Common myeloid progenitor, CD34-positive (primary cell): ENCODE data around the gene DCTPP1. TPM values are rescaled to one million over a fixed set of nuclear protein-coding genes. Genes with fewer than 3 reads are reported as not detected.
"Not testable (repeated sequence)": the region's sequence is repeated elsewhere in the genome, so short reads cannot be mapped to it uniquely, and the experiment has no call there.

ENCODE experiments used
- CTCF ChIA-PET: fragments of 350-600 bp; sonication (Branson Sonifier 250); formaldehyde crosslinking; loops from one replicate; lab custom pipeline; 2021; ENCODE audit warnings: antibody characterized with exemption; lab: Charles Lee
- POLR2A ChIA-PET: fragments of 350-600 bp; sonication (Branson Sonifier 250); formaldehyde crosslinking; loops from one replicate; lab custom pipeline; 2021; ENCODE audit warnings: antibody characterized with exemption; lab: Charles Lee
- DNase-seq, 3 donors: peaks; one replicate each; pipeline versions ENCODE4 v3.0.0 to v3.0.0-alpha.2; 2013
- H3K27ac ChIP-seq, 2 experiments: 1 replicate in 1 of 2; 2 replicates in 1 of 2; pipeline ENCODE4 v1.7.0; 2013; ENCODE audit warnings: inconsistent platforms in 2 of 2, low read length in 2 of 2, mild to moderate bottlenecking in 2 of 2, low read depth in 1 of 2, moderate library complexity in 1 of 2; ENCODE audit not compliant: severe bottlenecking in 2 of 2, insufficient read depth in 1 of 2, poor library complexity in 1 of 2
- H3K27me3 ChIP-seq, 5 experiments: replicated peaks in 2 of 5; 1 replicate in 3 of 5; 2 replicates in 2 of 5; pipeline versions ENCODE4 v1.6.1 to v1.7.0; 2013; ENCODE audit warnings: low read length in 4 of 5, mild to moderate bottlenecking in 2 of 5, moderate library complexity in 2 of 5, inconsistent platforms in 1 of 5; ENCODE audit not compliant: insufficient read depth in 5 of 5, control insufficient read depth in 4 of 5
- H3K36me3 ChIP-seq, 4 experiments: 1 replicate in 2 of 4; 2 replicates in 2 of 4; pipeline versions ENCODE4 v1.6.1 to v1.7.0; 2013; ENCODE audit warnings: low read length in 3 of 4, control low read depth in 1 of 4, mild to moderate bottlenecking in 1 of 4; ENCODE audit not compliant: control insufficient read depth in 4 of 4, insufficient read depth in 4 of 4
- H3K4me1 ChIP-seq, 4 experiments: 1 replicate in 3 of 4; 2 replicates in 1 of 4; pipeline versions ENCODE4 v1.6.1 to v1.7.1; 2013; ENCODE audit warnings: low read length in 3 of 4, mild to moderate bottlenecking in 3 of 4, control low read depth in 1 of 4, inconsistent platforms in 1 of 4, moderate library complexity in 1 of 4; ENCODE audit not compliant: control insufficient read depth in 4 of 4, insufficient read depth in 4 of 4; ENCODE audit errors: control extremely low read depth in 1 of 4
- H3K4me3 ChIP-seq, 7 experiments: 1 replicate in 4 of 7; 2 replicates in 3 of 7; pipeline versions ENCODE4 v1.5.1 to v1.7.0; 2013; ENCODE audit warnings: mild to moderate bottlenecking in 7 of 7, low read length in 6 of 7, moderate library complexity in 6 of 7, inconsistent platforms in 2 of 7, low read depth in 2 of 7, control low read depth in 1 of 7; ENCODE audit not compliant: insufficient read depth in 4 of 7, control insufficient read depth in 1 of 7; ENCODE audit errors: extremely low read depth in 1 of 7
- H3K9me3 ChIP-seq, 5 experiments: 1 replicate in 4 of 5; 2 replicates in 1 of 5; pipeline versions ENCODE4 v1.6.1 to v1.7.1; 2013; ENCODE audit warnings: low read length in 4 of 5, mild to moderate bottlenecking in 2 of 5, inconsistent platforms in 1 of 5, low read depth in 1 of 5, moderate library complexity in 1 of 5; ENCODE audit not compliant: control insufficient read depth in 4 of 5, insufficient read depth in 2 of 5; ENCODE audit errors: control extremely low read depth in 1 of 5
- WGBS: methylation state at CpG from one replicate; pipeline ENCODE4 v1.1.5; 2013; ENCODE audit not compliant: insufficient coverage; 5-methylcytosine and 5-hydroxymethylcytosine counted together
- polyA plus RNA-seq: library from polyadenylated mRNA; unstranded; fragments of 120-200 nt; gene quantifications from one replicate; pipeline ENCODE4 v1.2.1, GENCODE V29; 2013

The DCTPP1 gene
- polyA plus RNA-seq = 45.9 TPM

- Histone ChIP-seq H3K36me3 (peaks cover 5 to 23% (median 11%) of the 10 kb centered on the region in 4 experiments), H3K27ac (peak within 1 kb of the TSS; percentile 46 to 76), H3K9me3 (no peaks in the 10 kb centered on the region), H3K27me3 (no peaks in the 10 kb centered on the region), H3K4me1 (peaks cover 3 to 21% (median 16%) of the 10 kb centered on the region in 4 experiments), H3K4me3 (peak within 1 kb of the TSS; percentile 36 to 89 (median 82))
- WGBS = 0% methylated on average over 34 of the region's 49 CpGs
- DNase-seq = peak; percentile 100
- ChIA-PET POLR2A (interaction anchor here (1.7 kb wide), 1 partner anchor 11 kb away, joined by 9 read pairs; no protein-coding TSS in a partner anchor), CTCF (interaction anchor here (0.7 to 2.3 kb wide), 26 partner anchors 9 to 220 kb away, joined by 3 to 15 read pairs (median 4); partner anchors contain the start of genes SEPHS2 and ZNF747)
Observed at GRCh38 chr16:30429678-30430427, at the start of gene DCTPP1. DCTPP1 (minus strand) TSS chr16:30430030; CDS start chr16:30429980, 50 bp downstream.

DNA sequence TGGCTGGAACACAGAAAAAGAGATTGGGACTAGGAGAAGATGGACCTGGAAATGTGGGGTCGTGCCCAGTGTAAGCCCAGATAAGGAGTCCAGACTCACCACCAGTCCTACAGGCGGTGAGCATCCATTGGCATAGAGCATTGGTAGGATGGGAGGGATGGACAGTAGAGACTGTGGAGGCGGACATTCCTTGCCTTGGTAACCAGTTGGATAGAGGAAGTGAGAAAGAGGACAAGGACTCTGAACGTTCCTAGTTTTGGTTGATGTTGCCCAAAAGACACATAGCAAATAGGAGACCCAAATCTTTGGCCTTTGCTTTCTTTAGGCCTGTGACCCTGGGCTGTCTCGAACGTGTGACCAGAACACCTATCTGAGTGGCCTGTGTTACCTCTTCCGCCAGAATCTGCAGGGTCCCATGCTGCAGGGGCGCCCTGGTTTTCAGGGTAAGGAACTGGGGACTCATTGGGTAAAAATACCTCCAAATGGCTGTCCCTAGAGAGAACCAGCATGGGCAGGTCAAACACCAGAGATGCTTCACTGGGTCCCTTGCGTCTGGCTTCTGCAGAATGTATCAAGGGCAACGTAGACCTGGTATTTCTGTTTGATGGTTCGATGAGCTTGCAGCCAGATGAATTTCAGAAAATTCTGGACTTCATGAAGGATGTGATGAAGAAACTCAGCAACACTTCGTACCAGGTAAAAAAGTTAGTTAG is 49.1 kb upstream of the DCTPP1 start:
- POLR2A ChIA-PET = no interaction called here
- no peak overlapping the region for H3K4me3 ChIP-seq
- no peaks in the 10 kb centered on the region for H3K27me3 ChIP-seq
- DNase-seq = no peak
- no peaks in the 10 kb centered on the region for H3K9me3 ChIP-seq
- no peak overlapping the region for H3K27ac ChIP-seq
- WGBS = 97% methylated on average over 10 of the region's 12 CpGs
- CTCF ChIA-PET = interaction anchor here (1.4 to 1.7 kb wide), 2 partner anchors 18 to 30 kb away, joined by 3 to 4 read pairs; no protein-coding TSS in a partner anchor
- peaks cover 0 to 17% (median 3%) of the 10 kb centered on the region in 4 experiments for H3K4me1 ChIP-seq
- H3K36me3 ChIP-seq = peaks cover 9 to 60% (median 25%) of the 10 kb centered on the region in 4 experiments

DNA sequence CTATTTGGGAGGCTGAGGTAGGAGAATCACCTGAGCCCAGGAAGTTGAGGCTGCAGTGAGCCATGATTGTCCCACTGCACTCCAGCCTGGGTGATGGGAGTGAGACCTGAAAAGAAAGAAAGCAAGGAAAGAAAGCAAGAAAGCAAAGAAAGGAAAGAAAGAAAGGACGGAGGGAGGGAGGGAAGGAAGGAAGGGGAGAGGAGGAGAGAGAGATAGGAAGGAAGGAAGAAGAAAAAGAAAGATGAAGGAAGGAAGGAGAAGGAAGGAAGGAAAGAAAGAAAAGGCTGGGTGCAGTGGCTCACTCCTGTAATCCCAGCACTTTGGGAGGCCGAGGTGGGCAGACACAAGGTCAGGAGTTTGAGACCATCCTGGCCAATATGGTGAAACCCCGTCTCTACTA is 47.9 kb upstream of the DCTPP1 start:
- 98% methylated on average over 3 of the region's 3 CpGs for WGBS
- peaks cover 7 to 50% (median 18%) of the 10 kb centered on the region in 4 experiments for H3K36me3 ChIP-seq
- DNase-seq, H3K4me3 ChIP-seq, H3K27ac ChIP-seq, H3K27me3 ChIP-seq, H3K9me3 ChIP-seq, POLR2A ChIA-PET: not testable (repeated sequence)
- CTCF ChIA-PET = interaction anchor here (0.6 to 1.2 kb wide), 2 partner anchors 19 to 57 kb away, joined by 3 to 4 read pairs; partner anchors contain the start of gene ZNF747
- peaks cover 0 to 28% (median 14%) of the 10 kb centered on the region in 4 experiments for H3K4me1 ChIP-seq

DNA sequence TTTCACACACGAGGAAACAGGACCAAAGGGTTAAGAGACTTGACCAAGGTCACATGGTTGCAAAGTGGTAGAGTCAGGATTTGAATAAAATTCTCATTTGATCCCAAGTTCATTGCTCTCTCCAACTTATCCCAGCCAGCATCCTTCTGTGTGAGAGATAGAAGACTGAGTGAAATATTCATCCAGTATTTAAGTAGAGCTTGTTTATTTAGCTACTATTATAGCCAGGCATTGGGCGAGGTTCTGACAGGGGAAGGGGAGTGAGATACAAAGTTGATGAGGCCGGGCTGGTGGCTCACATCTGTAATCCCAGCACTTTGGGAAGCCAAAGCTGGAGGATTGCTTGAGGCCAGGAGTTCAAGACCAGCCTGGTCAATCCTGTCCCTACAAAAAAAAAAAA is 47.2 kb upstream of the DCTPP1 start:
- H3K9me3 ChIP-seq = no peaks in the 10 kb centered on the region
- POLR2A ChIA-PET = no interaction called here
- H3K36me3 ChIP-seq = peaks cover 3 to 43% (median 11%) of the 10 kb centered on the region in 4 experiments
- DNase-seq = no peak
- peaks cover 0 to 36% (median 21%) of the 10 kb centered on the region in 4 experiments for H3K4me1 ChIP-seq
- H3K27me3 ChIP-seq = no peaks in the 10 kb centered on the region
- 100% methylated on average over 2 of the region's 3 CpGs for WGBS
- CTCF ChIA-PET = interaction anchor here (0.6 to 1.2 kb wide), 2 partner anchors 18 to 58 kb away, joined by 3 to 4 read pairs; partner anchors contain the start of gene ZNF747
- H3K4me3 ChIP-seq = no peak overlapping the region
- no peak overlapping the region for H3K27ac ChIP-seq

DNA sequence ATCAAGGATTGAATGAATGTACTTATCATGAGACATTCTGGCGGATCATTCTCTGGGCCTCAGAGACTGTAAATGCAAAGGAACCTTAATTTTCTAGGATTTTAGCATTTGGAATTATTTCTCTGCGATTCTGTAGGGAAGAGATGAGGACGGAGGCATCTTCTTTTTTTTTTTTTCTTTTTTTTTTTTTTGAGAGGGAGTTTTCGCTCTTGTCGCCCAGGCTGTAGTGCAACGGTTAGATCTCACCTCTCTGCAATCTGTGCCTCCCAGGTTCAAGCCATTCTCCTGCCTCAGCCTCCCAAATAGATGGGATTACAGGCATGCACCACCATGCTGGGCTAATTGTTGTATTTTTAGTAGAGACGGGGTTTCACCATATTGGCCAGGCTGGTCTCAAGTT is 44.9 kb upstream of the DCTPP1 start:
- no peak for DNase-seq
- no peaks in the 10 kb centered on the region for H3K9me3 ChIP-seq
- POLR2A ChIA-PET = interaction anchor here (1.1 kb wide), 1 partner anchor 16 kb away, joined by 3 read pairs; no protein-coding TSS in a partner anchor
- CTCF ChIA-PET = interaction anchor here (1.1 to 5.2 kb wide), 5 partner anchors 14 to 27 kb away, joined by 3 to 32 read pairs (median 6); no protein-coding TSS in a partner anchor
- peaks cover 0 to 58% (median 30%) of the 10 kb centered on the region in 4 experiments for H3K4me1 ChIP-seq
- H3K36me3 ChIP-seq = peaks cover 3 to 25% (median 3%) of the 10 kb centered on the region in 4 experiments
- H3K4me3 ChIP-seq = peak overlapping the region in 1 of 7 experiments; percentile 79
- WGBS = 98% methylated on average over 4 of the region's 7 CpGs
- no peak overlapping the region for H3K27ac ChIP-seq
- H3K27me3 ChIP-seq = no peaks in the 10 kb centered on the region

GRCh38 chr16:30474074-30474452 is 44.2 kb upstream of the DCTPP1 start:
- 92% methylated on average over 30 of the region's 35 CpGs for WGBS
- POLR2A ChIA-PET = interaction anchor here (0.9 to 1.1 kb wide), 2 partner anchors 13 to 16 kb away, joined by 3 to 4 read pairs; no protein-coding TSS in a partner anchor
- peaks cover 0 to 64% (median 31%) of the 10 kb centered on the region in 4 experiments for H3K4me1 ChIP-seq
- peaks cover 3 to 21% (median 3%) of the 10 kb centered on the region in 4 experiments for H3K36me3 ChIP-seq
- H3K27me3 ChIP-seq = no peaks in the 10 kb centered on the region
- H3K27ac ChIP-seq = peak overlapping the region in 1 of 2 experiments; percentile 77
- no peak for DNase-seq
- CTCF ChIA-PET = interaction anchor here (1.0 to 5.2 kb wide), 7 partner anchors 8 to 27 kb away, joined by 4 to 32 read pairs (median 5); no protein-coding TSS in a partner anchor
- no peaks in the 10 kb centered on the region for H3K9me3 ChIP-seq
- peak overlapping the region in 2 of 7 experiments; percentile 66 to 79 for H3K4me3 ChIP-seq
